HPDE6-E6E7 (cell line): ENCODE measurements around the gene INPP5J.
A peak's percentile ranks its signal among the peaks of the same experiment; 100 is the strongest.

Source experiments
- DNase-seq: peaks from one replicate; pipeline ENCODE4 v3.0.0; 2011; ENCODE audit warnings: missing footprints; ENCODE audit errors: extremely low spot score

Gene INPP5J

DNA sequence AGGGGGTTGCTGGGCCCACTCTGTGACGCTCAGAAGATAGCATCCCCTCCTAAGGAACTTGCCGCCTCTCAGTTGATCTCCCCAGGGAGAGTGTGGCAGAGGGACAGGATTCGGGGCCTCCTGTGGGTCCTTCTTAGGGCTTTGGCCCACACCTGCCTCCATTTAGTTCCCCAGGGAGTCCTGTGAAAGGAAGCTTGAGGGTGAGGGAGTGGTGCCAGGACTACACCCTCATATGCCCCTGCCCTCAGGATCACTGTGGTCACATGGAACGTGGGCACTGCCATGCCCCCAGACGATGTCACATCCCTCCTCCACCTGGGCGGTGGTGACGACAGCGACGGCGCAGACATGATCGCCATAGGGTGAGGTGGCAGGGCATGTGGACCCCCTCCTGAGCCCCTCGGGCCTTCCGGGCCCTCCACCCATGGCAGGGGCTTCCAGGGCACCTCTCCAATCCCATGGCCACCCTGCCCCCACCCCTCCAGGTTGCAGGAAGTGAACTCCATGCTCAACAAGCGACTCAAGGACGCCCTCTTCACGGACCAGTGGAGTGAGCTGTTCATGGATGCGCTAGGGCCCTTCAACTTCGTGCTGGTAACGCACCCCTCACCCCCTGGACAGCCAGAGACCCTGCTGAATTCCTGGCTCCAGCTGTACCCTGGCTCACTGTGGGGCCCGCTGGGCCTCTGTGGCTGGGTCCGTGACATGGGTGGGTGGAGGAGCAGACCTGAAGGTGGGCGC lies 3.5 kb downstream of the INPP5J start:
- no peak for DNase-seq

DNA sequence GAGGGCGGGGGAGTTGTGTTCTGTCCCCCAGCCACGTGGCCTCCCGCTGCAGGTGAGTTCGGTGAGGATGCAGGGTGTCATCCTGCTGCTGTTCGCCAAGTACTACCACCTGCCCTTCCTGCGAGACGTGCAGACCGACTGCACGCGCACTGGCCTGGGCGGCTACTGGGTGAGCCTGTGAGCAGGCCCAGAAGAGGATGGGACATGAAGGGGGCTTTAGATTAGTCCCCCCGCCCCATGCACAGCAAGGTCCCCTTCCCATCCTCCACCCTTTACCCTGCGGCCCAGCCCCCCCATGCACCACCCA lies 4.1 kb downstream of the INPP5J start:
- no peak for DNase-seq

DNA sequence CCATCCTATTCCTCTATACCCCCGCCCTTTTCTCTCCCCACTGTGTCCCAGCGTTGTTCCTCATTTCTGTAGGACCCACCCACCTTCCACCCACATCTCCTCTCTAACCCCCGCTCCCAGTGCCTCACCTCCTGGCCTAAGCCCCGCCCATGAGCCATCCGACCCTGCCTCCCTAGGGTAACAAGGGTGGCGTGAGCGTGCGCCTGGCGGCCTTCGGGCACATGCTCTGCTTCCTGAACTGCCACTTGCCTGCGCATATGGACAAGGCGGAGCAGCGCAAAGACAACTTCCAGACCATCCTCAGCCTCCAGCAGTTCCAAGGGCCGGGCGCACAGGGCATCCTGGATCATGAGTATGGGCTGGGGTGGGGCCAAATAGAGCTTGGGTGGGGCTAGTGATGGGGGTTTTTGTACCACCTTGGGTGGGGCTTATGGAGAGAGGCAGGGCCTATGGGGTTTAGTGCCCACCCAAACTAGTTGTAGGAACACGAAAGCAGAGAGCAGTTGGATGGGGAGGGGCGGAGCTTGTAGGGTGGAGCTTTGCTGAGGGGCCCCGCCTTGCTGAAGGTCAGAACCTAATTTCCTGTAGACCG lies 4.5 kb downstream of the INPP5J start:
- no peak for DNase-seq

DNA sequence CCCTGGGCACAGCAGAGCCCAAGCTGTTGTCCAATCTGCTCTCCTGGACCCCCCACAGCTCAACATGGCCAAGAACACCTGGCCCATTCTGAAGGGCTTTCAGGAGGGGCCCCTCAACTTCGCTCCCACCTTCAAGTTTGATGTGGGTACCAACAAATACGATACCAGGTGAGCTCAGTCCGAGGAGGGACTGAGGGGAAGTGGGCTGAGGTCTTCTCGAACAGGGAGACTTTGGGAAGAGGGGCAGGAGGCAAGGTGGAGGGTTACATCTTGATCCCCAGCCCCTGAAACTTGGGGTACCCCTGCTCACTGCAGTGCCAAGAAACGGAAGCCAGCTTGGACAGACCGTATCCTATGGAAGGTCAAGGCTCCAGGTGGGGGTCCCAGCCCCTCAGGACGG lies 5.4 kb downstream of the INPP5J start:
- DNase-seq, result no peak

DNA sequence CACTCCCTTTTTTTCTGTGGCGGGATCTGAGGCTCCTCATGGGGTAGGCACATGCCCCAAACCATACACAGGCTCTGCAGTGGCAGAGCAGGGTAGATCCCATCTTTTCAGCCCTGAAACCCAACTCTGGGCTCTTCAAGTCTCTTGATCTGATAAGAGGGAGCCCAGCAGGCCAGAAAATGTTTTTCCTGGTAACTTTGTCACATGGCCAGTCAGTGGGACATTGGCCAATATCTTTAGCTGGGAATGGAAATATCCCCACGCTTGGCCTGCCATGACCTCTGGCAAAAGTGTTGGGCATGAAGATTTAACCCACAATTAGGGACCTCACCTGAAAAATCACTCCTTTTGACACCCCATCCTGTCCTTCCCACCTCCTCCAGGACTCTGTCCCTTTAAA lies 8.1 kb downstream of the INPP5J start:
- no peak for DNase-seq

DNA sequence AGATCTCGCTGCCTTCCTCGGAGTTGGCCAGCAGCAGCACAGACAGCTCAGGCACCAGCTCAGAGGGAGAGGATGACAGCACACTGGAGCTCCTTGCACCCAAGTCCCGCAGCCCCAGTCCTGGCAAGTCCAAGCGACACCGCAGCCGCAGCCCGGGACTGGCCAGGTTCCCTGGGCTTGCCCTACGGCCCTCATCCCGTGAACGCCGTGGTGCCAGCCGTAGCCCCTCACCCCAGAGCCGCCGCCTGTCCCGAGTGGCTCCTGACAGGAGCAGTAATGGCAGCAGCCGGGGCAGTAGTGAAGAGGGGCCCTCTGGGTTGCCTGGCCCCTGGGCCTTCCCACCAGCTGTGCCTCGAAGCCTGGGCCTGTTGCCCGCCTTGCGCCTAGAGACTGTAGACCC lies 11.1 kb downstream of the INPP5J start:
- DNase-seq, result no peak

DNA sequence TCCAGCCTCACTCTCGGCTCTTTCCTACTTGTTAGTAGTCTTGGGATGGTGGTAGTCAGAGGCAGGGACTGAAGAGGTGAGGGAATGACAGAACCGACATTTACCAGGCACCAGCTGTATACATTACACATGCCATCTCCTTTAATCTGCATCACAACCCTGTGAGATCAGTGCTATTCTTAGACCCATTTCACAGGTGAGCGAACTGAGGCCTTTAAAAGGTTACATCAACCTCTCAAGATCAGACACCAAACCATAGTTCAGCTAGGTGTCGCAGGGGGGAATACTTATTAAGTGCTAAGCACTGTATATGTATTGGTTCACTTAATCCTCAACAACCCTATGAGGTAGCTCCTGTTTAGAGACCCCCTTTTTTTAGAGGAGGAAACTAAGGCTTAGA lies 11.9 kb downstream of the INPP5J start:
- DNase-seq, result no peak

DNA sequence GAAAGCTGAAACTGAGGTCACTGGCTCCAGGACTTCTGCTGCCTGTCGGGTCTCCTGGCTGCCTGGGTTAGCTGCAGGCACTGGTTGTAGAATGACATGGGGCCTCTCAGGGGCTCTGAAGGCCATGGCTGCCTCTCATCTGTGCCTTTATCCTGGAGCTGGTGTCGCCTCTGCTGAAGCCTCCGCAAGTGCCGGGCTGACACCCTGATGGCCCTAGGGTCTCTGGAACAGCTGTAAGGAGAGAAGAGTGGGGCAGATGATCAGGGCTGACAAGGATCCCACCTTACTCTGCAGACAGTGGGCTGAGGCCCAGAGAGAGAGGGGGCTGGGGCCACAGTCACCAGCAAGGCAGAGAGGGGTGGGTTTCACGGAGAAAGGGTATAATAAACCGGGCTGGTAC lies 12.9 kb downstream of the INPP5J start:
- no peak for DNase-seq

DNA sequence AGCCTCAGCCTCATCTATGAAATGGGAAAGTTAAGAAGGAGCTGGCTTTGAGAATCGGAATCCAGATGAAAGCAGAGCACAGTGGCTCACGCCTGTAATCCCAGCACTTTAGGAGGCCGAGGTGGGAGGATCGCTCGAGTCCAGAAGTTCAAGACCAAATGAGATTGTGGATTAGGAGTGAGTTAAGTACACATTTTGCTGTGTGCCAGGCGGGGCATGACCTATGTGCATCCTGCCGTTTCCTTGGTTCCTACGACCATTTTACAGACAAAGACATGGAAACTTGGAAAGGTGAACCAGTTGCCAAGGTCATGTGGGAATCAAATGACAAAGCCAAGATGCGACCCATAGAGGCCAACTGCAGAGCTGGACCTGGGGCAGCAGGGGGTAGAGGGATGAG lies 13.4 kb downstream of the INPP5J start:
- DNase-seq, result no peak

DNA sequence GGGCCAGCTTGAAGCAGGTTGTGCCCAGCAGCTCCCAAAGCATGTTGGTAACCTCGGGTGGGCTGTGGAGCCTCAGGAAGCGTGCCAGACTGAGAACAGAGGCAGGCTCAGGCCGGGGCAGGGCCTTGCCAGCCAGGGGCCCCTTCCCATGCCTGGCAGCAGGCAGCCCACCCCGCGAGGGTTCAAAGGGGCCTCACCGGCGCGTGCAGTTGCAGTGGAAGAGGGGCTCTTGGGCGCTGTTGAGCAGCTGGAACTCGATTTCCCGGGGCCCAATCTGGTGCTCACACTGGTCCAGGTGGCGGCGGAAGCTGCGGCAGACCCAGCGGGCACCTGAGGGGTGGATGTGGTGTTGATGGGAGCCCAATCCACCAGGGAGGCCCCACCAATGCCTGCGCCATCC lies 13.9 kb downstream of the INPP5J start:
- no peak for DNase-seq

DNA sequence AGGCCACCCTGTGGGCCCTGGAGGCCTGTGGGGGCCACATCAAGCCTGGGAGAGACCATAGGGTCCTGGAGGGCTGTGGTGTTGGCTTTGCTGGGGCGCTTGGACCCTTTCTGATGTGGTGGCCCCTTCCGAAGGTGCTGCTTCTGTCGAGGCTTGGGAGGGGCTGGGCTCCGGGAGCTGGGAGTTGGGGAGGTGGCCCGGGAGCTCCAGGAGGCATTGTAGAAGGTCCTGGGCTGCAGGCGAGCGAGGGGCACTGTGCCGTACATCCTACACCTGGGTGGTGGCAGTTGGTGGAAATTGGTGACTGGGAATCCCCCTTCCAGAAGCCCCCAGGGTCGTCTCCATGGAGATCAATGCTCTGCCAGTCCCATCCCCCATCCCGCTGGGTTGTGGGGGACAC lies 15.0 kb downstream of the INPP5J start:
- DNase-seq, result no peak

DNA sequence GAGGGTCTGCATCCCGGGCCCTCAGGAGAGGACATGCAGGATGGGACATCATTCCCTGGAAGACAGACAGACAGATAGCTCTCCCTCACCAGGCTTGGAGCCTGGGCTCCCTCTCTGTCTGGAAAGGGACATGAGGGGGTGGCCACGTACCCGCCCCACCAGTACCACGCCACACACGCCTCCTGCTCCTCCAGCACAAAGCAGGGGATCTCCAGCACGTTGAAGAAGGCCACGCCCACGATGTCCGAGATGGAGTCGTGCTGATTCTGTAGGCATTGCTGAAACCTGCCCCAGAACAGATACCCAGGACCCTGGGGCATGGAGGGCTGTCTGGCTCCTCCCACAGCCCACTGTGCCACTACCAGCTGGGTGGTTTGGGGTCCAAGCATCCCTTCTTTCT lies 15.4 kb downstream of the INPP5J start:
- DNase-seq, result no peak

DNA sequence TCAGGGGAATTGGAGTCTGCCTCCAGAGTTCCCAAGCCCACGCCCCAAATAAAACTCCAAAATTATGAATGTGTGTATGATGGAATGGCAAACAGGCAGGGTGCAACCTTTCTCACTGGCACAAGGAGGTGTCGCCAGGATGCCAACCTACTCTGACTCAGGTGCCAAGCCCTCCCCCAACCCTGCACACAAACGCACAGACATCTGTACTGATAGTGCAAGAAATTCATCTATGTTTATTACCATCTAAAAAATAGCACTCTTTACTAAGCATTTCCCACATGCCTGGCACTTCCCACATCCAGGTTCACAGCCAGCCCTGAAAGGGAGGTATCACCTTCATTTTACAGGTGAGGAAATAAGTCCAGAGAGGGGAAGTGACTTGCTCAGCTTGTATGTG lies 16.3 kb downstream of the INPP5J start:
- no peak for DNase-seq

DNA sequence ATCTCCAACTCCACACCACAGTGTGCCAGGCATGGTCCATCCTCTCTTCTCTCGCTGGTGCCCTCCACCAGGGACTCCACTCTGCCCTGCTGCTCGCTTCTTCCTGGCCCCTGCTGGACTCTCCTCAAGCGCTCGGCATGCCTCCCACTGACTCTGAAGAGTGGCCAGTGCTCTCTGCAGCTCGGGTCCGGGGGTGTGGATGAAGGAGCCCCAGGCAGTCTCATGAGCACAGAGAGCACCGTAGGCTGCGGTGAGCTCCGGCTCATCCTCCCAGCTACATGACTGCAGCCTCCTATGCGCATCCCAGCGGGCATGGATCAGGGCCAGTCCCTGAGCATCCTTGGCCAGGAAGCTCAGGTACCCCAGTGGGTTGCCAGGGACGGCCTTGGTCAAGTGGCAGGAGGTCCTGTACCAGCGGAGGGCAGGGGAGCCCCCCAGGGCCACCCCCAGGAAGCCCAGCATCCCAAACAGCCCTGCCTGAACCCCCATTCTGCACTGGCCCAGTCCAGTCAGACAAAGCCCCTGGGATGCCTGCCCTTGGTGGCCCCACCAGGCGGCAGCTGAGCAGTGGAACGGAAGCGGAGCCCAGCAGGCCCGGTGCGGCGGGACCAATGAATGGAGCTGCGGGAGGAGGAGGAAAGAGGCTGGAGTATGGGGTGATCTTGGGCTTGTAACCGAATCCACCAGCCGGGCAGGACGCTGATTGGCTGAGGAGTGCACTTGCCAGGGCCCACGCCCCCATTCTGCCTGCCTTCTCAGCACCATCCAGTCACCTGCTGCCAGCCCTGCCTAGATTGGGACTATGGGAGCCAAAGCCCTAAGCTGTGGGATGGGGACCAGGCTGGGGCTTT lies 17.3 kb downstream of the INPP5J start, which contains the start of gene PLA2G3:
PLA2G3 (minus strand) TSS at position 643 of the 851 bp plus-strand sequence; CDS start at position 489, 154 bp downstream.
- no peak for DNase-seq

DNA sequence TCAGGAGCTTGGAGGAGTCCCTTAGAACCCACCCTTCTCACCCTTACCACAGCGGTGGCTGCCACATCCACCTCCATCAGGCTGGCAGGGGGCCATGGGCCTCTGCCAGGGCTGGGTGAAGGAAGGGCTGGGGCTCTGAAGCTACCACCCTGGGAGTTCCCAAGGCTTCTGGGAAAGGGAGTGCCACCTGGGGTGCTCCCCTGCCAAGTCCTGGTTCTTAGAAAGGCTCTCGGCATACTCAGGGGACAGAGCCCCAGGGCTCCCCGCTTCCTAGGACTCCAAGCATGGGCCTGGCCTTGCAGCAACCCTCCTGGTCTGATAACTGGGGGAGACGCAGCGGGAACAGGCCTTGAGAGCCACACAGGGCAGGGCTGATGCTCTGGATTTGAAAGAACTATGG lies 18.0 kb downstream of the INPP5J start:
- DNase-seq, result no peak

DNA sequence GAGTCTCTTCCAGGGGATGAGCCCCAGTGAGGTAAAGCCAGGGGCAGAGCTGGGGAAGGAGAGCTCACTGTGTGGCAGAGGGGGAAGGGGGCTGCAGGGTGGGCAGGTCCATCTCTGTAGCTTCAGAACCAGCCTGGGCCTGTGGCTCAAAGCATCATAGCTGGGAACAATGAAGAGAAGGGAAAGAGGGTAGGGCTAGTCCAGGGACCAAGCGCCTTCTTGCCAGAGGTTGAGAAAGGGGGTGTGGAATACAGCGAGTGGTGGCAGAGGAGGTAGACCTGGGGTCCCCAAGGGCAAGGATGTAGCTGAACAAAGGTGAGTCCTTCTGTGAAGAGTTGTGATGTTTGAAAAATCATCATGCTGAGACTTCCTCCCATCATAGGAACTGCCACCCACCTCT lies 18.8 kb downstream of the INPP5J start:
- no peak for DNase-seq

DNA sequence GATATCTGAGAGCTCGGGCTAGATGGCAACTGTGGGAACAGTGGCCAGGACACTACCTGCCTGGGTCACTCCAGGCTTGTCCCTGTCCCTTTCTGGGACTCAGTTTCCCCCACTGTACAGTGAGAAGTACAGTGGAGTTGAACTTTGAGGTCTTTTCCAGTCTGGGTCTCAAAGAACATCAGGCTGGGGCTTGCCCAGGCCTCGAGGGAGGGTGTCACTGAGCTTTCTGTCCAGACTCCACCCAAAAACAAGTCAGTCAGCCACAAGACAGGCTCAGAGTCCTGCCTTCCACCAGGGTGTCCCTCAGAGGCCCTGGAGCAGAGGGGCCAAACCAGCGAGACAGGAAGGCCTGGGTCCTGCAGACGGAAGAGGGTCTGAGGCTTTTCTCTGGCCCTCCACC lies 19.5 kb downstream of the INPP5J start:
- no peak for DNase-seq

DNA sequence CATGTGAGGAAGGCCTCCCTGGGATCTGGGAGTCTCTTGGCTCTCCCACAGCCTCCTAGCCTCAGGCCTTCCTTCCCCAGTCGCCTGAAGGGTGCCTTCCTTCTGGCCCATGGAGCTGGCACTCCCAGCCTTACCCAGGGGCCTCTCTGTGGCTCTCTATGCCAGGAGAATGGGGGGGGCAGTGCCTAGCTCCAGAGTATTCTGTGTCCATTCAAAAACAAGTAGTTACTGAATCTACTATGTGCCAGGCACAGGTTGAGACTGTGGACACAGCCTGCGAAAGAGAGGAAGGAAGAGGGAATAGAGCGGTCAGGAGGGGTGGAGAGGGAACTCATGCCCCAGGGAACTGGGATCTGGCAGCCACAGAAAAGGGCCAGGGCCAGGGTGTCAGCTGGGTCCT lies 20.3 kb downstream of the INPP5J start:
- no peak for DNase-seq

DNA sequence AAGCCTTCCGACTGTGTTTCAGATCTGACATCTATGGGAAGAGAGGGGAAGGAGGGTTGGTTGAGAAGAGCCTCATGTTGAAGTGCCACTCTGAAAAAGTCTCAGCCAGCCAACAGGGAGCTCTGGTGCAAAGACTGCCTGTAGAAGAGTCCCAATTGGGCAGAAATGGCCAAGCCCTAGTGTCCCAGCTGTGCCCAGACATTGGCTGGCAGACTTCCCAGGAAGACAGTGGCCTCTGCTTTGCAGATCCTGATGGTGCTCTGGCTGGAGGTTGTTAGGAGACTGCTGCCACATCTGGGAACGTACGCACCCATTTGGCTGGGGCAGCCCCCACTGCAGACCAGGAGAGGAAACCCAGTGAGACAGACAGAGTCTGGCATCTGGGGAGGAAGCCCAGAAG lies 20.8 kb downstream of the INPP5J start:
- no peak for DNase-seq

DNA sequence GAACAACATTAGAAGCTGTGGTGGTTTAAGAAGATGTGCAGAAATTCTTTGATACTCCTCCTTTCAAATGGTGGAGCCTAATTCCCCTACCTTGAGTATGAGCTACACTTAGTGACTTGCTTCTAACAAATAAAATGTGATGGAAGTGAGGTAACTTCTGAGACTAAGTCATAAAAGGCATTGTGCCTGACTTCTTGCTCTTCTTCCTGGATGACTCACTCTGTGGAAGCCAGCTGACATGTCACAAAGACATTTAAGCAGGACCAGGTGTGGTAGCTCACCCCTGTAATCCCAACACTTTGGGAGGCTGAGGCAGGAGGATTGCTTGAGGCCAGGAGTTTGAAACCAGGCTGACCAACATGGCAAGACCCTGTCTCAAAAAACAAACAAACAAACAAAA lies 21.5 kb downstream of the INPP5J start:
- no peak for DNase-seq

DNA sequence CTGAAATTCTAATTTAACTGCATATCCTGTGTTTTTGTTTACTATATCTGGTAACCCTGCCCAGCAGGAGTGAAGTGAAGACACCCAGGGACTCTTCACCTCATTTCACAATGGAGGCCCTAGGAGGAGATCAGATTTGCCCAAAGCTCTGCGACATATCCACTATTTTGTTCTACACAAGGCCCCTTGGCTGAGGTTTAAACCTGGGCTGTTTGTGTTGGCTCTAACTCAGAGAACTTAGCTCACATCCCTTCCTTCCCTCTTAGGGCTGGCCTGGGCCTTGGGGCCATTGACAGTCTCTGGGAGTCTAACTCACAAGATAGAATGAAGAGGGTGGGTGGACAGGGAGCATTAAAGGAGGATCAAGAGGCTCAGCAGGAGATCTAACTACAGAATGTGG lies 25.7 kb downstream of the INPP5J start:
- DNase-seq, result no peak

DNA sequence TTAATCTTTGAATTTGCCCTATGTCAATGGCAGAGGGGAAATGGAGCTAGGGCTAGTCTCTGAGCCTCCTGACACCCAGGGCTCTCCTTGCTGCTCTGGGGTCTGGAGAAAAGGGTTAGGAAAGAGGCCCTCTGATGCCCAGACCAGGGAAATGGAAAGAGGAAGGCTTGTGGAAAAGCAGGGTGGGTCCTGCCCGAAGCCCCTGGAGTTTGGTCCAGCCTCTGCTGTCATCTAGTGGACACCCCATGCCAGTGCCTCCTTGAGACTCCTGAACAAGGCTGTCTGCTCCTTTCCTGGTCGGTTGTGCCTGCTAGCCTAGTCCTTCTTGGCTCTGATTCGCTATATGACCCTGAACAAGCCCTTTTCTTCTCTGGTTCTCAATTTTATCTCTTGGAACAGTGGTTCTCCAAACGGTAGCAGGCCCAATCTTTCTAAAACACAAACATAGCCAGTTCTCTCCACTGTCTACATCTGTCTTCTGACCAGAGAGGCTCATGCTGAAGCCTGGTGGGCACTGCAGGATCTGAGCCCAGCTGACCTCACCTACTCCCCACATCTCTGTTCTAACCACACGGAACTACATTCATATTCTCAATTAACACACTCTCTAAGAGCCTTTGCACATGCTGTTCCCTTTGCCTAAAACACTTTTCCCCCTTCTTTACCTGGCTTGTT lies 26.3 kb downstream of the INPP5J start:
- DNase-seq, result peak; percentile 84

DNA sequence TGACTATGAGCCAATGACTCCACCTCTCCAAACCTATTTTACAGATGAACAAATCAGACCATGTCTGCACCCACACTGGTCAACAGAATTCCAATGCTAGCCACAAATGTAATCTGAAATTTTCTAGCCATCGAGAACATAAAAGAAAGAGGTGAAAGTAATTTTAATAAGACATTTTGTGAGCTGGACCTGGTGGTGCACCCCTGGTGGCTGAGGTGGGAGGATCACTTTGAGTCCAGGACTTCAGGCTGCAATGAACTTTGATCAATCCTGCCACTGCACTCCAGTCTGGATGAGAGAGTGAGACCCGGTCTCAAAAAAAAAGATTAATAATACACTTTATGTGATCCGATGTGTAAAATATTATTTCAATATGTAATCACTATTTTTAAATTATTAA lies 27.8 kb downstream of the INPP5J start:
- DNase-seq, result no peak
